Measurements from ENCODE around the gene PRDM11. TPM values are rescaled to one million over a fixed set of nuclear protein-coding genes. Genes with fewer than 3 reads are reported as not detected.

The PRDM11 gene
- total and polyA plus RNA-seq, 8 donors = 13.6 to 29.6 (median 21.4) TPM

DNA sequence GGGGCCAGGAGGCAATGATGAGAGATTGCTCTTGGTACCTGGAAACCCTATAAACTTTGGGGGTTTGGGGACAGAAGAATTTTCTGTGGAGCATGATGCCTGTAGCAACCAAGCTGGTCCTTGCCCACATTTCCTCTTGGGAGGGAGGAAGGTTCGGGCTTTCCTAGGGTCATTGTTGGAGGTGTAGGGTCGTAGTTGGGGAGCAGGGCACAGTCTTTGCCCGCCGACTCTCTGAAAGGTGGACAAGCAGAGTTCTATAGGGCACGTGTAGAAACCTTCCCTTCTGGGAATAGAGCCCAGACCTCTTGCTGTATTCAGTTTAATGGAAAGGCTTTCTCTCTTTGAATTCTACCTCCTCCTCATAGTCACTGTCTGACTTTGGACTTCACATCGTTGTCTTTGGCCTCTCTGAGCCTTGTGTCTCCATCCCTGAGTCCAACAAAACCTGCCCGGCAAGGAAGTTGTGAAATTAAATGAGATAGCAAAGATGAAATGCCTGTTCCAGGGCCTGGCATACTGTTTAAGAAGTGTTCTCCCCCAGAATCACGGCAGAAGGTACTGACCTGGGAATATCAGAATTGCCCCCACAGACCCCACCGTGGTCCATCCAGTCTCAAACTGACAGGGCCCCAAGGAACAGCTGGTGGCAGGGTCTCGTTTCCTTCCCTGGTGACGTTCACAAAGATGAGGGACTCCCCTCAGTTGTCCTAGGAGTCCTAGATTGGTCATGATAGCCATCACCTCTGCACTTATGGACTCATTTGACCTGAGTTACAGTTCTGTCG lies 1.6 kb downstream of the PRDM11 start:
- ATAC-seq (no peak), DNase-seq (no peak)
- Histone ChIP-seq H3K27ac (peak overlapping the region; percentile 95 to 96), H3K4me3 (peak overlapping the region; percentile 69 to 79), H3K27me3 (peaks cover 0 to 13% of the 10 kb centered on the region in 2 donors), H3K9me3 (no peaks in the 10 kb centered on the region), H3K4me1 (peaks cover 9 to 20% of the 10 kb centered on the region in 2 donors), H3K36me3 (no peaks in the 10 kb centered on the region)
- TF ChIP-seq, protein P1, sequence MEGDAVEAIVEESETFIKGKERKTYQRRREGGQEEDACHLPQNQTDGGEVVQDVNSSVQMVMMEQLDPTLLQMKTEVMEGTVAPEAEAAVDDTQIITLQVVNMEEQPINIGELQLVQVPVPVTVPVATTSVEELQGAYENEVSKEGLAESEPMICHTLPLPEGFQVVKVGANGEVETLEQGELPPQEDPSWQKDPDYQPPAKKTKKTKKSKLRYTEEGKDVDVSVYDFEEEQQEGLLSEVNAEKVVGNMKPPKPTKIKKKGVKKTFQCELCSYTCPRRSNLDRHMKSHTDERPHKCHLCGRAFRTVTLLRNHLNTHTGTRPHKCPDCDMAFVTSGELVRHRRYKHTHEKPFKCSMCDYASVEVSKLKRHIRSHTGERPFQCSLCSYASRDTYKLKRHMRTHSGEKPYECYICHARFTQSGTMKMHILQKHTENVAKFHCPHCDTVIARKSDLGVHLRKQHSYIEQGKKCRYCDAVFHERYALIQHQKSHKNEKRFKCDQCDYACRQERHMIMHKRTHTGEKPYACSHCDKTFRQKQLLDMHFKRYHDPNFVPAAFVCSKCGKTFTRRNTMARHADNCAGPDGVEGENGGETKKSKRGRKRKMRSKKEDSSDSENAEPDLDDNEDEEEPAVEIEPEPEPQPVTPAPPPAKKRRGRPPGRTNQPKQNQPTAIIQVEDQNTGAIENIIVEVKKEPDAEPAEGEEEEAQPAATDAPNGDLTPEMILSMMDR (IDR thresholded peaks at IDR 0.05) = no peak
- intact Hi-C loops (cut with DNase I) = no loop called here

DNA sequence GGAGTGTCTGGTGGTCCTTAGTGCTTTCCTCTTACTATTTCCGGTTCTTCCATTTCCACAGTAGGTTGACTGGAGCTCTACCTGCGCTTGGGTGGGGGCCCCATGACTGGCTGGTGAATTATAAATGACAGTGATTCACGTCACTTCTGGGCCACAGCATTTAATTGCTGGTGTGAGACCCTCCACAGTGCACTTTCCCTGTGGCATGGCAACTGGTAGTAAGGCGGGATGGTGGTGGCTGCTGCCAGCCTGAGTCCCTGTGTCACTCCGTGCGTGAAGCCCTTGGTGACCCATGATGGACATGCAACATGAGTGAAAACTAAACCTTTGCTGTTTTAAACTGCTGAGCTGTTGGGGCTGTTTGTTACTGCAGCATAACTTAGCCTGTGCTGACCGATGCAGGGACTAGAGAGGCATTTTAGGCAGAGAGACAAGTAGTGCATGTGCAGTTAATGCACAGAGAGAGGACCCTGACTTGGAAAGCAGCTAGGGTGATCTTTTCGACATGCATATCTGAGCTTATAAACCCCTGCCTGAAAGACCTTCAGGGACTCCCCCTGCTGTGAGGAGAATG lies 3.1 kb downstream of the PRDM11 start:
- no peak for DNase-seq
- no peaks in the 10 kb centered on the region for H3K9me3 ChIP-seq
- peaks cover 0 to 13% of the 10 kb centered on the region in 2 donors for H3K27me3 ChIP-seq
- peaks cover 9 to 20% of the 10 kb centered on the region in 2 donors for H3K4me1 ChIP-seq
- intact Hi-C loops (cut with DNase I) = no loop called here
- H3K27ac ChIP-seq = no peak overlapping the region
- TF ChIP-seq, protein P1 (IDR thresholded peaks at IDR 0.05) = no peak
- no peak for ATAC-seq
- no peak overlapping the region for H3K4me3 ChIP-seq
- no peaks in the 10 kb centered on the region for H3K36me3 ChIP-seq

DNA sequence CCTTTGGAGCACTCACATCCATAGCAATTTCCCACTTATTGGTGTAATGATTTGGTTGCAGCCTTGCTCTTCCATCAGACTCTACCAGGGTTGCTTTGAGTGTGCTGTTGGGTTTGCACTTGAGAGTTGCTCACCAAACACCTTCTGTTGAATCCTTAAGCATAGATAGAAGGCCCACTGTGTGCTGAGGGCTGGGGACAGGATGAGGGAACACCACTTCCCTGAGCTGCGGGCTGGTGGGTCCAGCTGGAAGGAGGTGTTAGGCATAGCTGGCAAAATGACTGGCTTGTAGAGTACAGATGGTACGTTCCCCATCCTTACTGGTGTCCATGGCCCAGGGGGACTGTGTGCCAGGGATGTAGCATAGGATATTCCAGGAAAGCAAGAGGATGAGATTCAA lies 3.9 kb downstream of the PRDM11 start:
- peaks cover 0 to 7% of the 10 kb centered on the region in 2 donors for H3K27me3 ChIP-seq
- no peak overlapping the region for H3K27ac ChIP-seq
- H3K4me1 ChIP-seq = peaks cover 9 to 19% of the 10 kb centered on the region in 2 donors
- no peaks in the 10 kb centered on the region for H3K36me3 ChIP-seq
- no peak overlapping the region for H3K4me3 ChIP-seq
- TF ChIP-seq, protein P1 (IDR thresholded peaks at IDR 0.05) = no peak
- ATAC-seq (no peak), DNase-seq (no peak)
- no peaks in the 10 kb centered on the region for H3K9me3 ChIP-seq
- intact Hi-C loops (cut with DNase I) = no loop called here

DNA sequence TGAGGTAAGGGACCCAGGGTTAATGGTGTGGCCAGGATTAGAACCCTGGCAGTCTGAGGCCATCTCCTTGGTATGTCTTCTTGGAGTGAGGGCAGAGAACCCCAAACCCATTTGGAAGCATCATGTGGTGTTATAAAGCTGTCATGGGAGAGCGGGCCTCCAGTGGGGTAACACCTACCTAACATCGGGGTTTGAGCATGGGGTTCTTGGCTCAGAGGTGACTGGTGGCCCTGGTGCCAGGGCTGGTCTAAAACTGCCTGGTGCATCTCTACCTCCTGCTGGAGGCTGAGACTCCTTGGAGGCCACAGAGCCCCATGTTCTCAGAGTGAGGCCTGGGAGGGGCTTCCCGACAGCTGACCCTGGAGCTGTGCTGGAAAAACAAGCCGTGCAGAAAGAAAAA lies 4.5 kb downstream of the PRDM11 start:
- no peak overlapping the region for H3K4me3 ChIP-seq
- intact Hi-C loops (cut with DNase I) = no loop called here
- H3K4me1 ChIP-seq = peaks cover 4 to 12% of the 10 kb centered on the region in 2 donors
- TF ChIP-seq, protein P1 (IDR thresholded peaks at IDR 0.05) = no peak
- H3K27me3 ChIP-seq = peaks cover 0 to 1% of the 10 kb centered on the region in 2 donors
- no peak overlapping the region for H3K27ac ChIP-seq
- no peaks in the 10 kb centered on the region for H3K9me3 ChIP-seq
- ATAC-seq = no peak
- no peak for DNase-seq
- no peaks in the 10 kb centered on the region for H3K36me3 ChIP-seq

DNA sequence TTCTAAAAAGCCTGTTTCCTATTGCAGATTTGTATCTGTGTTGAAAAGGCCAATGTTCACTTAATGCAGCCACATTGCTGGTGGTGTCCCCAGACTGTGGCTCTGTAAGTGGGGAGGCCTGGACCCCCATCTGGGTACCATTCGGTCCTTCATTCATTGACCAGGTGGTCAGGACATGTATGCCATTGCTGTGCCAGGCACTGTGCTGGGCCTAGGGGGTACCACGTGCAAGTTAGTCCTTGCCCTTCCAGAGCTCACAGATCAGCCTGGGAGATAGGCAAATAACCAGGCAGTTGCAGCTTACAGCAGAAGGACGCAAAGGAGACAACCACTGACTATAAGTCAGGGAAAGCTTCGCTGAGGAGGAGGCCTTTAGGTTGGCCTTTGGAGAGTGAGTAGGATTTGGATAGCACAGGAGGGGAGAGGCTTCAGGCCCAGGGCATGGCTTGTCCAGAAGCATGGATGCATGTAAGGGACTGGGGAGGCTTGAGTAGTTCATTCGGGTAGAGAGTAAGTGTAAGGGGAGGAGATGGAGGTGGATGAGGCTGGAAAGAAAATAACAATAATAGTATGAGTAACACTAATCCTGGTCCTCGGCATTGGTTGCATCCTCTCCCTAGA lies 5.0 kb downstream of the PRDM11 start:
- intact Hi-C loops (cut with DNase I) = no loop called here
- Histone ChIP-seq H3K36me3 (no peaks in the 10 kb centered on the region), H3K9me3 (no peaks in the 10 kb centered on the region), H3K4me3 (no peak overlapping the region), H3K27me3 (no peaks in the 10 kb centered on the region), H3K27ac (no peak overlapping the region), H3K4me1 (peaks cover 4 to 9% of the 10 kb centered on the region in 2 donors)
- TF ChIP-seq, protein P1 (IDR thresholded peaks at IDR 0.05) = no peak
- ATAC-seq (no peak), DNase-seq (no peak)

Measured in left lung (tissue), 10 donors.